NCI-H2227 (cell line): ENCODE results near the gene CIB2.

Source experiments
- DNase-seq: peaks from one replicate; lab custom pipeline; 2025; ENCODE audit not compliant: unreplicated experiment; lab: John Stamatoyannopoulos, UW

CIB2 gene

GRCh38 chr15:78149805-78150751 is 18.8 kb upstream of the CIB2 start:
- DNase-seq, result peak; percentile 17

GRCh38 chr15:78149068-78149804 is 18.0 kb upstream of the CIB2 start, which contains the start of gene IDH3A:
IDH3A (plus strand) TSS chr15:78149362; CDS start chr15:78149404, 42 bp downstream.
- DNase-seq, result peak; percentile 96

- DNase-seq, result no peak
These were observed 17.3 kb upstream of the CIB2 start for GRCh38 chr15:78148392-78149067.

- DNase-seq, result no peak
These were observed 16.3 kb upstream of the CIB2 start for GRCh38 chr15:78147566-78147965.

GRCh38 chr15:78146425-78147154 is 15.3 kb upstream of the CIB2 start:
- DNase-seq, result no peak

- no peak for DNase-seq
These were observed 11.1 kb upstream of the CIB2 start for GRCh38 chr15:78142332-78142731.

GRCh38 chr15:78140292-78140691 is 9.0 kb upstream of the CIB2 start:
- no peak for DNase-seq

- DNase-seq, result no peak
These were observed 8.3 kb upstream of the CIB2 start for GRCh38 chr15:78139578-78139977.

- DNase-seq, result no peak
These were observed 2.6 kb upstream of the CIB2 start for GRCh38 chr15:78133801-78134200.

GRCh38 chr15:78130466-78131294 is 565 bp downstream of the CIB2 start:
- DNase-seq, result peak; percentile 66

GRCh38 chr15:78129751-78130287 is 1.4 kb downstream of the CIB2 start:
- no peak for DNase-seq

- no peak for DNase-seq
These were observed 2.0 kb downstream of the CIB2 start for GRCh38 chr15:78129077-78129750.

GRCh38 chr15:78127882-78128281 is 3.4 kb downstream of the CIB2 start:
- DNase-seq, result no peak

GRCh38 chr15:78125267-78125666 is 6.0 kb downstream of the CIB2 start:
- no peak for DNase-seq

- DNase-seq, result no peak
These were observed 10.7 kb downstream of the CIB2 start for GRCh38 chr15:78120523-78120922.

GRCh38 chr15:78112551-78112950 is 18.7 kb downstream of the CIB2 start:
- no peak for DNase-seq

GRCh38 chr15:78111788-78112187 is 19.5 kb downstream of the CIB2 start:
- DNase-seq, result no peak

GRCh38 chr15:78110916-78111475 is 20.2 kb downstream of the CIB2 start:
- no peak for DNase-seq

- no peak for DNase-seq
These were observed 21.1 kb downstream of the CIB2 start for GRCh38 chr15:78110096-78110495.
